Common myeloid progenitor, CD34-positive (primary cell): Measurements from ENCODE around the gene PEX10.
"Not testable (repeated sequence)": the region's sequence is repeated elsewhere in the genome, so short reads cannot be mapped to it uniquely, and the experiment has no call there.

Source experiments
- CTCF ChIA-PET: fragments of 350-600 bp; sonication (Branson Sonifier 250); formaldehyde crosslinking; loops from one replicate; lab custom pipeline; 2021; ENCODE audit warnings: antibody characterized with exemption; lab: Charles Lee
- POLR2A ChIA-PET: fragments of 350-600 bp; sonication (Branson Sonifier 250); formaldehyde crosslinking; loops from one replicate; lab custom pipeline; 2021; ENCODE audit warnings: antibody characterized with exemption; lab: Charles Lee
- DNase-seq, 3 donors: peaks; one replicate each; pipeline versions ENCODE4 v3.0.0 to v3.0.0-alpha.2; 2013
- H3K27ac ChIP-seq, 2 experiments: 1 replicate in 1 of 2; 2 replicates in 1 of 2; pipeline ENCODE4 v1.7.0; 2013; ENCODE audit warnings: inconsistent platforms in 2 of 2, low read length in 2 of 2, mild to moderate bottlenecking in 2 of 2, low read depth in 1 of 2, moderate library complexity in 1 of 2; ENCODE audit not compliant: severe bottlenecking in 2 of 2, insufficient read depth in 1 of 2, poor library complexity in 1 of 2
- H3K27me3 ChIP-seq, 5 experiments: replicated peaks in 2 of 5; 1 replicate in 3 of 5; 2 replicates in 2 of 5; pipeline versions ENCODE4 v1.6.1 to v1.7.0; 2013; ENCODE audit warnings: low read length in 4 of 5, mild to moderate bottlenecking in 2 of 5, moderate library complexity in 2 of 5, inconsistent platforms in 1 of 5; ENCODE audit not compliant: insufficient read depth in 5 of 5, control insufficient read depth in 4 of 5
- H3K36me3 ChIP-seq, 4 experiments: 1 replicate in 2 of 4; 2 replicates in 2 of 4; pipeline versions ENCODE4 v1.6.1 to v1.7.0; 2013; ENCODE audit warnings: low read length in 3 of 4, control low read depth in 1 of 4, mild to moderate bottlenecking in 1 of 4; ENCODE audit not compliant: control insufficient read depth in 4 of 4, insufficient read depth in 4 of 4
- H3K4me1 ChIP-seq, 4 experiments: 1 replicate in 3 of 4; 2 replicates in 1 of 4; pipeline versions ENCODE4 v1.6.1 to v1.7.1; 2013; ENCODE audit warnings: low read length in 3 of 4, mild to moderate bottlenecking in 3 of 4, control low read depth in 1 of 4, inconsistent platforms in 1 of 4, moderate library complexity in 1 of 4; ENCODE audit not compliant: control insufficient read depth in 4 of 4, insufficient read depth in 4 of 4; ENCODE audit errors: control extremely low read depth in 1 of 4
- H3K4me3 ChIP-seq, 7 experiments: 1 replicate in 4 of 7; 2 replicates in 3 of 7; pipeline versions ENCODE4 v1.5.1 to v1.7.0; 2013; ENCODE audit warnings: mild to moderate bottlenecking in 7 of 7, low read length in 6 of 7, moderate library complexity in 6 of 7, inconsistent platforms in 2 of 7, low read depth in 2 of 7, control low read depth in 1 of 7; ENCODE audit not compliant: insufficient read depth in 4 of 7, control insufficient read depth in 1 of 7; ENCODE audit errors: extremely low read depth in 1 of 7
- H3K9me3 ChIP-seq, 5 experiments: 1 replicate in 4 of 5; 2 replicates in 1 of 5; pipeline versions ENCODE4 v1.6.1 to v1.7.1; 2013; ENCODE audit warnings: low read length in 4 of 5, mild to moderate bottlenecking in 2 of 5, inconsistent platforms in 1 of 5, low read depth in 1 of 5, moderate library complexity in 1 of 5; ENCODE audit not compliant: control insufficient read depth in 4 of 5, insufficient read depth in 2 of 5; ENCODE audit errors: control extremely low read depth in 1 of 5
- WGBS: methylation state at CpG from one replicate; pipeline ENCODE4 v1.1.5; 2013; ENCODE audit not compliant: insufficient coverage; 5-methylcytosine and 5-hydroxymethylcytosine counted together

Gene PEX10

GRCh38 chr1:2443277-2444137 is 31.1 kb upstream of the PEX10 start:
- ChIA-PET POLR2A (no interaction called here), CTCF (no interaction called here)
- H3K36me3 ChIP-seq: no peaks in the 10 kb centered on the region
- peaks cover 0 to 74% (median 15%) of the 10 kb centered on the region in 5 experiments for H3K27me3 ChIP-seq
- H3K9me3 ChIP-seq: peaks cover 0 to 6% (median 0%) of the 10 kb centered on the region in 5 experiments
- H3K4me1 ChIP-seq: peaks cover 0 to 5% (median 0%) of the 10 kb centered on the region in 4 experiments
- 2% methylated on average over 86 of the region's 107 CpGs for WGBS
- H3K27ac ChIP-seq: no peak overlapping the region
- DNase-seq: peak; percentile 17 to 26 (median 20)
- H3K4me3 ChIP-seq: no peak overlapping the region

GRCh38 chr1:2442661-2443060 is 30.3 kb upstream of the PEX10 start:
- Histone ChIP-seq H3K27ac (no peak overlapping the region), H3K36me3 (no peaks in the 10 kb centered on the region), H3K9me3 (peaks cover 0 to 6% (median 0%) of the 10 kb centered on the region in 5 experiments), H3K27me3 (peaks cover 0 to 66% (median 15%) of the 10 kb centered on the region in 5 experiments), H3K4me1 (peaks cover 0 to 5% (median 0%) of the 10 kb centered on the region in 4 experiments), H3K4me3 (no peak overlapping the region)
- ChIA-PET POLR2A (no interaction called here), CTCF (no interaction called here)
- no peak for DNase-seq
- WGBS: 82% methylated on average over 5 of the region's 6 CpGs

GRCh38 chr1:2441746-2442145 is 29.4 kb upstream of the PEX10 start:
- Histone ChIP-seq H3K36me3 (no peaks in the 10 kb centered on the region), H3K27ac (no peak overlapping the region), H3K9me3 (peaks cover 0 to 6% (median 0%) of the 10 kb centered on the region in 5 experiments), H3K27me3 (peaks cover 0 to 57% (median 15%) of the 10 kb centered on the region in 5 experiments), H3K4me1 (peaks cover 0 to 5% (median 0%) of the 10 kb centered on the region in 4 experiments), H3K4me3 (no peak overlapping the region)
- no peak for DNase-seq
- POLR2A ChIA-PET: interaction anchor here (0.8 kb wide), 1 partner anchor 8 kb away, joined by 3 read pairs; no protein-coding TSS in a partner anchor
- CTCF ChIA-PET: interaction anchor here (1.0 kb wide), 1 partner anchor 14 kb away, joined by 3 read pairs; no protein-coding TSS in a partner anchor
- 80% methylated on average over 12 of the region's 13 CpGs for WGBS

GRCh38 chr1:2440346-2440745 is 28.0 kb upstream of the PEX10 start:
- POLR2A ChIA-PET, CTCF ChIA-PET, DNase-seq, H3K9me3 ChIP-seq, H3K4me3 ChIP-seq, H3K36me3 ChIP-seq, H3K4me1 ChIP-seq, H3K27ac ChIP-seq: not testable (repeated sequence)
- H3K27me3 ChIP-seq: peaks cover 0 to 43% (median 15%) of the 10 kb centered on the region in 5 experiments
- WGBS: 96% methylated on average over 23 of the region's 23 CpGs

- Histone ChIP-seq H3K4me3 (no peak overlapping the region), H3K27me3 (peaks cover 0 to 39% (median 12%) of the 10 kb centered on the region in 5 experiments), H3K36me3 (no peaks in the 10 kb centered on the region), H3K27ac (no peak overlapping the region), H3K4me1 (peaks cover 0 to 12% (median 7%) of the 10 kb centered on the region in 4 experiments), H3K9me3 (peaks cover 0 to 6% (median 0%) of the 10 kb centered on the region in 5 experiments)
- 88% methylated on average over 14 of the region's 15 CpGs for whole genome bisulfite sequencing
- ChIA-PET POLR2A (no interaction called here), CTCF (no interaction called here)
- DNase-seq: no peak
These were observed 27.0 kb upstream of the PEX10 start for GRCh38 chr1:2439369-2439768.

- ChIA-PET CTCF (no interaction called here), POLR2A (no interaction called here)
- Histone ChIP-seq H3K4me1 (peaks cover 0 to 19% (median 11%) of the 10 kb centered on the region in 4 experiments), H3K27ac (no peak overlapping the region), H3K4me3 (no peak overlapping the region), H3K36me3 (no peaks in the 10 kb centered on the region), H3K27me3 (peaks cover 0 to 40% (median 11%) of the 10 kb centered on the region in 5 experiments), H3K9me3 (peaks cover 0 to 6% (median 0%) of the 10 kb centered on the region in 5 experiments)
- 91% methylated on average over 13 of the region's 14 CpGs for WGBS
- DNase-seq: no peak
These were observed 26.3 kb upstream of the PEX10 start for GRCh38 chr1:2438641-2439040.

- 90% methylated on average over 14 of the region's 15 CpGs for WGBS
- DNase-seq: peak in 1 of 3 donors; percentile 20
- Histone ChIP-seq H3K36me3 (no peaks in the 10 kb centered on the region), H3K27me3 (peaks cover 0 to 41% (median 10%) of the 10 kb centered on the region in 5 experiments), H3K9me3 (peaks cover 0 to 6% (median 0%) of the 10 kb centered on the region in 5 experiments), H3K4me1 (peaks cover 0 to 19% (median 11%) of the 10 kb centered on the region in 4 experiments), H3K4me3 (no peak overlapping the region), H3K27ac (no peak overlapping the region)
- CTCF ChIA-PET: no interaction called here
- POLR2A ChIA-PET: no interaction called here
These were observed 25.7 kb upstream of the PEX10 start for GRCh38 chr1:2438038-2438437.
